Islet of Langerhans (tissue), 1 donor: Measurements from ENCODE around the gene LY6G5B.

Experiments used
- FAIRE-seq: peaks from one replicate; lab custom pipeline; 2011; peaks lifted over from hg19 to GRCh38; lab: Jason Lieb, UNC

LY6G5B gene

DNA sequence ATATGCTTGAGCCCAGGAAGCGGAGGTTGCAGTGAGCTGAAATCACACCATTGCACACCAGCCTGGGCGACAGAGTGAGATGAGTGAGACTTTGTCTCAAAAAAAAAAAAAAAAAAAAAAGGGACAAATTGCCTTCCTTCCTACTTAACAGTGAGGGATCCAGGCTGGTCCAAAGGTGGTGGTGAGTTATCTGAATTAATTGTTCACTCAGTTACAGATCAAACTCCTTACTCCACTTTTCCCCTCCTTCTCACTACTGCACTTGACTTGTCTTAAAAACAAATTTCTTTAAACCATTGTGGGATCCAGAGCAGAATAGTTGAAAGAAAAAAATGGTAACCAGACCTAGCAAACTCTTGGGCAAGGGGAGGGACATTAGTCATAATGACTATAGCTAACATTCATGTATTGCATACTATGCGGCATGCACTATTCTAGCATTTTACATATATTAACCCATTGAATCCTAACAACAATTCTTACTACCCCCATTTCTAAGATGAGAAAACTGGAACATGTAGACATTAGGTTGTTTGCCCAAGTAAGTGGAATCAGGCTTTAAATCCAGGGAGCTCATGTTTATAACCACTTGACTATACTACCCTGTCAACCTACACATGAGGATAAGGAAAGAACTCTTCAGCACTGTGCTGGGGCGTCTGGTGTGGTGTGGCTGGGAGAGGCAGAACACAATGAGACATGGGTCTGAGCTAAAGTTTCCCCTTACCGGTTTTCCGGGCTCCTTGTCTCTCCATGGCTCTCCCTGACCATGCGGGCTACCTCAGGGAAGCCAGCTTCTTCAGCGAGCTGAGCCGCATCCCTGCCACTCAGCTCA, 6.4 kb upstream of the LY6G5B start:
- FAIRE-seq, result no peak

GRCh38 chr6:31663961-31664789, 5.6 kb upstream of the LY6G5B start:
- FAIRE-seq, result no peak

DNA sequence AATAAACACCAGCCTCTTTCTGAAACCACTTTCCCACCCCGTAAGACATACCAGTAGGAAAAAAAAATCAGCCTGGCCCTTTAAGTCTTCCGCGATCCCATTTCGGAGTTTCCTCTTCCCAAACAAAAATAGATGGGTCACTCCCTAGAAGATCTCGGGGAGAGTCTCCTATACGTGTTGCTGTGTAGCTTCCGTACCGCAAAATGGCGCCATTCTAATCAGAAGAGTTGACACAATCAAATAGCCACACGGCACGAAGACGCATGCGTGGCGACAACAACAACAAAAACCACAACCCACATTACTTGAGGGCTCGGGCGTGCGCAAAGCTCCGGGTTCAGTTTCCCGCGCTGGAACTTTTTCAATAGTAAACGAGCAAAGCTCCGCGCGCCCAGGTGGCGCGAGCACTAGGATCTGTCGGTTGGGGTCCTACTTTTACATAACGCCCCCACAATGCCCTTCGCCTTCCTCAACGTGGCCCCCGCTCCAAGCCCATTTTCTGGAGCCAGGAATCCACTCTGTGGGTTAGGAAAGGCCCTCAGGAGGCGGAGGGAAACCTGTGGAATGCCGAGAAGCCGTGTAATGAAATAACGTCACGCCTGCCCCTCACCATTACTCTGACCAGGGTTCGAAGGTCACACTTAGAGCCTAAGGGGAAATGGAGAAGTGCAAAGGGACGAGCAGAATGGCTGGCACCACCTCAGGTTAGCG, 4.8 kb upstream of the LY6G5B start, which contains the start of gene GPANK1:
TSS of gene GPANK1 (minus strand) at position 208 of the 711 bp plus-strand sequence. CDS start 519 bp downstream, outside the sequence.
- no peak for FAIRE-seq

GRCh38 chr6:31665501-31666336, 4.1 kb upstream of the LY6G5B start, which contains the start of gene CSNK2B:
TSS of gene CSNK2B (plus strand) at chr6:31666080. CDS start at chr6:31666832, 752 bp downstream.
- FAIRE-seq, result no peak

DNA sequence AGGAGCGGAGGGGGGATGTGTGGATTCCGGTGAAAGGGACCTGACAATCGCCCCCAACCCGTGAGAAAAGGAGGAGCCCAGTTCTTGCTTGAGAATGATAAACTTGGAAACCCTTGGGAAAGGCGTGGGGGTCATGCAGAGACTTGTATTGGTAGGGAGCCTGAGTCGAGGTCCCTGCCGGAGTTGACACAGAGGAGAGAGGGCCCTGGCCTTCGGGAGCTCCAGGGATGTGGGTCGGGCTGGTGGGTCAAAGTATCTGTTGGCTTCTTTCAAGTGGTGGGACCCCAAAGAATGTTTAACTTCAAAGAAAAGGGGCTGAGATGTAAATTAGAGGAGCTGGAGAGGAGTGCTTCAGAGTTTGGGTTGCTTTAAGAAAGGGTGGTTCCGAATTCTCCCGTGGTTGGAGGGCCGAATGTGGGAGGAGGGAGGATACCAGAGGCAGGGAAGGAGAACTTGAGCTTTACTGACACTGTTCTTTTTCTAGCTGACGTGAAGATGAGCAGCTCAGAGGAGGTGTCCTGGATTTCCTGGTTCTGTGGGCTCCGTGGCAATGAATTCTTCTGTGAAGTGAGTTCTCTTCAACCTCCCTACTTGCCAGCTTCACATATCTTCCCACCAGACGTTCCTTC, 3.3 kb upstream of the LY6G5B start:
- FAIRE-seq, result no peak

DNA sequence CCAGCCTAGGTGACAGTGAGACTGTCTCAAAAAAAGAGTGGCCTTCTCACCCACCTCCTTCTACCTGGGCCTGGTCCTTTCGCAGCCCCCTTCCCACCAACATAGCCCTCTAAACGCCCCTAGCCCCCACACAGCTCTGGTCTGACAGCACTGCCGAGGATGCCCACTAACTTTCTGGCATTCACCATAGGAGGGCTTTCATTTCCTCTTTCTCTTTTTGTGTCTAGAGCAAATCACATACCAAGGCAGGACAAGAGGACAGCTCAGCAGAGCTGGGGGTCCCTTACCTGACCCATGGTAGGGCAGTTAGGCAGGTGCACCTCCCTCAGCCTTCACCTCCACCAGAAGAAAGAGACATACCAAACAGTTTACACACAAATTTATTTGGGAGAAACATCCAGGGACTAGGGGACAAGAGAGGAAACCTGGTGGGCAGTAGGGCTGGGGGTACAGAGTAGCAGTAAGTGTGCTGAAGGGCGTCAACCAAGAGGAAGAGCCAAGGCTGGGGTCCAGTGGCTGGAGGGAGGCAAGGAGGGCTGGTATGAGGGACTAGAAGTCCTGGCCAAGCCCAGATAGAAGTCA, 6.6 kb downstream of the LY6G5B start:
- no peak for FAIRE-seq

GRCh38 chr6:31676904-31677303, 7.1 kb downstream of the LY6G5B start:
- no peak for FAIRE-seq

DNA sequence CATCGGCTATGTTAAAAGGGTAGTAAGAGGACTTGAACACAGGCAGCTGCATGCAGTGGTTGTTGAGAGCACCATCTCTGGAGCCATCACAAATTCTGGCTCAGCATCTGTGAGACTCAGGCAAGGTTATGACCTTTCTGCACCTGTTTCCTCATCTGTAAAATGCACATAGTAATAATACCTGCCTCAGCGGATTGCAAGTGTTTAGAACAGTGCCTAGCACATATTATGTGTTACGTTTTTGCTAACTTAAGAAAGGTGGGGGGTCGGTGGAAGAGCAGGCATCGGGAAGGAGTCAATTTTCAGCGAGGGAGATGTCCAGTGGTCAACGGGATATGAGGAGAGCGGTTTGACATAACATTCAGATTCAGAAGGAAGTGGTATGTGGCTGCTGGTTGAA, 8.2 kb downstream of the LY6G5B start:
- FAIRE-seq, result no peak

- FAIRE-seq, result peak; percentile 64
Observed at GRCh38 chr6:31680226-31681134, 10.7 kb downstream of the LY6G5B start, which contains the start of gene LY6G5C. TSS of gene LY6G5C (minus strand) at chr6:31681067. CDS start at chr6:31680373, 694 bp downstream.

GRCh38 chr6:31681135-31681671, 11.4 kb downstream of the LY6G5B start:
- no peak for FAIRE-seq

DNA sequence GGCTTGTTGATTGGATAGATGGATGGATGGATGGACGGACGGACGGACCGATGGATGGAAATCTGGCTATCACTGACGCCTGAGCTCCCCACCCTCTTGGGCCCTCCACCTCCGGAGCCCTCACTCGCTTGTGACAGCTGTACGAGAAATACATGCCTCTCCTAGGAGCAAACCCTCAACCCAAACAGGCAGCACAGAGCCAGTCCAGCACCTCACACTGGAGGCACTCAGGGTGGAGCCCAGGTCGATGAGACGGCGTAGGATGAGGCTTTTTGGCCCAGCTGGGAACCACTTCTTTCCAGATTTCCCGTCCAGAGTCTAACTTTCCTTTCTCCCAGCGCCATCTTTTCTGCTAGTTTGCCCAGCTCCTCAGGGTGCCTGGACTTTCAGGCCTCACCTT, 13.8 kb downstream of the LY6G5B start:
- FAIRE-seq, result no peak

GRCh38 chr6:31686483-31686882, 16.7 kb downstream of the LY6G5B start:
- FAIRE-seq, result no peak

DNA sequence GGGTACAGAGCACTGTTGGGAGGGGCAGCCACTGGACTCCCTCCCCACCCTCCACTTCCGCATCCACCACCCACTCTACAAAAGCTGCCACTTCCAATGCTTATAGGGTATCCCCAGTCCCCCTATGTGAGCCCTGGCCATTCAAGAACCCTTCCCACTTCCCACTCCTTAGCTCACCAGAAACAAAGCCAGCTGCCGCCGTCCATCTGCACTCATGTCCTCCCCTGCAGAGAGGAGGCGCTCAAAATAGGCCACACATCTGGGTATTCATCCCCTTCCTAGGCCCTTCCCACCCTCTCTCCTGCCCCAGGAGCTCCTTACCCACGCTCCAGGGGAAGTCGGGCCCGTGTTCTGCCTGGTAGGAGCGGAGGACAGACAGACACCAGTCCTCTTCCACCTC, 17.5 kb downstream of the LY6G5B start:
- no peak for FAIRE-seq

DNA sequence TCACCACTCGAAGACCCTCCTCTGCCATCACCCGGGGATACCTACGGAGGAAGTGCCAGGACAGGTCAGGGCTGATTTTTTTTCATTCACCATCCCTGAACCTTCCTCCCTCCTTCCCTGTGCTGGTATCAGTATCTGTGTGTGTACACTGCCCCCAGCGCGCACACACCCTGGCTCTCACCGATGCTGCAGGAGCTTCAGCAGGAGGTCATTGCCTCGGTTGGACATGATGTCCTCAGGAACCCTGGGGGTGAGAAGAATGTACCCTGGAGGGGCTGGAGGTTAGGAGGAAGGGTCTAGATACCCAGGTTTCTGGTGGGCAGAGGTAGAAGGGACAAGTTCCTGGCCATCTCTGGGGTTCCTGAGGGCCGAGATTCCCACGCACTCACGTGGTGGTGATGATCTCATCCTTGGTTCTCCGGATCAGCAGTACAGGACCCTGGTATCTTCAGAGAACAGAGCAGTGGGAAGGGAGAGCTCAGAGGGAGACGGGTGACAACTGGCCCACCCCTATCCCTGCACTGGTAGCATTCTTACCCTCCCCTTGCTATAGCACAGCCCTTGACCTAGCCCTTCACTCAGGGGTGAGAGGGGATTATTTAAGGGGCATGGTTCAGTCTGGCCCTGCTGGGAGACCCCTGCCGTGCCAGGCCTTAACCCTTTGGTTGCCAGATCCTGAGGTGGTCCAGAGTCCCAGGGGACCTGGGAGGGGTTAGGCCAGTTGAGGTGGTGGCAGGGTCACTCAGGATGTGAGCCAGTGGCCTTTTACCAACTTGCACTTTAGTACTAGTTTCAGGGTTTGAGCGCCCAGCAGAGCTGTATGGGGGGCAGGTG, 18.3 kb downstream of the LY6G5B start:
- no peak for FAIRE-seq

GRCh38 chr6:31689249-31690110, 19.7 kb downstream of the LY6G5B start:
- FAIRE-seq, result no peak

- no peak for FAIRE-seq
Observed at GRCh38 chr6:31690231-31691077, 20.7 kb downstream of the LY6G5B start.
